GM06990 (cell line): Measurements from ENCODE around the gene HSH2D.

Experiments
- DNase-seq: peaks from one replicate; pipeline ENCODE4 v3.0.0-alpha.2; 2011; ENCODE audit not compliant: insufficient read length; ENCODE audit errors: extremely low read depth
- H3K27me3 ChIP-seq: replicated peaks from 2 replicates; pipeline ENCODE4 v1.6.0; 2011; ENCODE audit warnings: low read length; ENCODE audit not compliant: control insufficient read depth, insufficient read depth
- H3K36me3 ChIP-seq: 2 replicates; pipeline ENCODE4 v1.5.1; 2011; ENCODE audit warnings: low read length; ENCODE audit not compliant: control insufficient read depth, insufficient read depth
- H3K4me3 ChIP-seq: replicated peaks from 2 replicates; pipeline ENCODE4 v1.5.1; 2011; ENCODE audit warnings: low read depth, mild to moderate bottlenecking, control low read depth, low read length
- TF ChIP-seq, protein P1 (sequence below): IDR thresholded peaks from 2 replicates; pipeline ENCODE4 v1.5.1; 2011; ENCODE audit warnings: low read length, control low read depth, mild to moderate bottlenecking, inconsistent platforms; ENCODE audit not compliant: insufficient read depth, poor library complexity, severe bottlenecking

HSH2D gene

DNA sequence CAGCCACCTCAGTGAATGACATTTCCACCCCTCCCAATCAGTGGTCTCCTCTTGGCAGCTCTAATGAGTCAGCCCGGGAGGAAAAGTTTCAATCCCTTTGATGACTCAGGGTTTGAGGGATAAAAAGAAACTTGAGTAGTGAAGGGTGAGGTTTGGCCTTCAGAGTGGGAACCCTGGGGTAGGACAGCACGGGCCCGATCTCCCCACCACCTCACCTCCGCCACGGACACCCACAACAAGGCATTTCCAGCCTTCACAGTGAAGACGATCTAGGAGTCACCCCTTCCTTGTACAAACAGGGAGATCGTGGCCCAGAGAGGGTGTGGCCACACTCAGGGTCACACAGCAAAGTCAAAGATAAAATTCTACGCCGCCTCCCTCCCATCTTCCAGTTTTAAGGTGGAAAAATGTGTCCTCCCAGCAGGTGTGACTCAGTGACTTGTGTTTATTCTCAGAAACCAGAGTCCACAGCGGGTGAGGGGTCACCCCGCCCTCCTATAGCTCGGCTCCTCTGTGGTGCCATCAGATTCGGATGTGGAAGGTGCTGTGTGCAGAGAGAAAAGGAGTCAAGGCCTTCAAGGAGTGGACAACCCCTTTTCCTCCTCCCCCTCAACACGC lies 17.6 kb downstream of the HSH2D start:
- Histone ChIP-seq H3K27me3 (no peaks in the 10 kb centered on the region), H3K4me3 (no peak overlapping the region), H3K36me3 (peaks cover 15% of the 10 kb centered on the region)
- no peak for DNase-seq
- TF ChIP-seq, protein P1, sequence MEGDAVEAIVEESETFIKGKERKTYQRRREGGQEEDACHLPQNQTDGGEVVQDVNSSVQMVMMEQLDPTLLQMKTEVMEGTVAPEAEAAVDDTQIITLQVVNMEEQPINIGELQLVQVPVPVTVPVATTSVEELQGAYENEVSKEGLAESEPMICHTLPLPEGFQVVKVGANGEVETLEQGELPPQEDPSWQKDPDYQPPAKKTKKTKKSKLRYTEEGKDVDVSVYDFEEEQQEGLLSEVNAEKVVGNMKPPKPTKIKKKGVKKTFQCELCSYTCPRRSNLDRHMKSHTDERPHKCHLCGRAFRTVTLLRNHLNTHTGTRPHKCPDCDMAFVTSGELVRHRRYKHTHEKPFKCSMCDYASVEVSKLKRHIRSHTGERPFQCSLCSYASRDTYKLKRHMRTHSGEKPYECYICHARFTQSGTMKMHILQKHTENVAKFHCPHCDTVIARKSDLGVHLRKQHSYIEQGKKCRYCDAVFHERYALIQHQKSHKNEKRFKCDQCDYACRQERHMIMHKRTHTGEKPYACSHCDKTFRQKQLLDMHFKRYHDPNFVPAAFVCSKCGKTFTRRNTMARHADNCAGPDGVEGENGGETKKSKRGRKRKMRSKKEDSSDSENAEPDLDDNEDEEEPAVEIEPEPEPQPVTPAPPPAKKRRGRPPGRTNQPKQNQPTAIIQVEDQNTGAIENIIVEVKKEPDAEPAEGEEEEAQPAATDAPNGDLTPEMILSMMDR, result no peak

DNA sequence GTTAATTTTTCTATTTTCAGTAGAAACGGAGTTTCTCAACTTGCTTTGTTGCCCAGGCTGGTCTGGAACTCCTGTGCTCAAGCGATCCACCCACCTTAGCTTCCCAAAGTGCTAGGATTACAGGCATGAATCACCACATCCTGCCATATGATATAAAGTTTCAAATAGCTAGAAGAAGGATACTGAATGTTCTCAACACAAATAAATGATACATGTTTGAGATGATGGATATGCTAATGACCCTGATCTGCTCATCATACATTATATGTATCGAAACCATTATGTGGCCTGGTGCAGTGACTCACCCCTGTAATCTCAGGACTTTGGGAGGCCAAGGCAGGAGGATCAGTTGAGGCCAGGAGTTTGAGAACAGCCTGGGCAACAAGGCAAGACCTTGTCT lies 18.4 kb downstream of the HSH2D start:
- TF ChIP-seq, protein P1, result no peak
- DNase-seq, result no peak
- H3K27me3 ChIP-seq, result no peaks in the 10 kb centered on the region
- peaks cover 12% of the 10 kb centered on the region for H3K36me3 ChIP-seq
- H3K4me3 ChIP-seq, result no peak overlapping the region

DNA sequence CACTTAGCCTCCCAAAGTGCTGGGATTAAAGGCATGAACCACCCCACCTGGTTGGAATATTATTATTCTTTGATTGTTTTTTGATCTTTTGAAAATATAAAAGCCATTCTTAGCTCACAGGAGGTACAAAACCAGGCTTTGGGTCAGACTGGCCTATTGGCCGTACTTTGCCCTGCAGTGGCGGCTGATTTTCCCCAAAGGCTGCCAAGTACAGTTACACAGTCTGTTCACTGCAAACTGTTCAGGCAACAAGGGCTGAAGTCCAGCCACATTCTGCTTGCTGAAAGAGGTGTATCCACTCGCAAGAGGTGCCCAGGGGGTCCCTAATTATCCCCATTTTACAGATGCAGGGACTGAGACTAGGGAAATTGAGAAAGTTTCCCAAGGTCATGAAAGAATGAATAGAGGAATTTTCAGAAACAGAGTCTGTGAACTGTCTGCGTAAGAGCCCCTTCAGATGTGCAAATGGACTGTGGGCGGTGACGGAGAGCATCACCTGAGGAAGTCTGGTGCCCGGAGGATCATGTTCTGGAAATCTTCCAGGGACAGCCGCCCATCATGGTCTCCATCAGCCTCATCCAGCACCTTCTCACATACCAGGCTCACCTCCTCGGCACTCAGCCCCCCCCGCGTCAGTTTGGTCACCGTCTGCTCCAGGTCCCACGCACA lies 20.9 kb downstream of the HSH2D start:
- TF ChIP-seq, protein P1, result no peak
- no peak for DNase-seq
- no peak overlapping the region for H3K4me3 ChIP-seq
- no peaks in the 10 kb centered on the region for H3K27me3 ChIP-seq
- H3K36me3 ChIP-seq, result no peaks in the 10 kb centered on the region

DNA sequence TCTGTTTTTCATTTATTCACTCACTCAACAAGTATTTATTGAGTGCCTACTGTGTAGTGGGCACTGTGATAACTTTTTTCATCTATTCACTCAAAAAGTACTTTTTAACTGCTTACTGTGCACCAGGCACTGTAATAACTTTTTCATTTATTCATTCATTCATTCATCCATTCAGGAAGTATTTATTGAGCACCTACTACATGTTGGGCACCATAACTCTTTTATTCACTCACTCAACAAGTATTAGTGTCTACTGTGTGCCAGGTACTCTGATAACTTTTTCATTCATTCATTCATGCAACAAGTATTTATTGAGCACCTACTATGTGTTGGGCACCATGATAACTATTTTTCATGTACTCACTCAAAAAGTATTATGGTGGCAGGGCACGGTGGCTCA lies 22.9 kb downstream of the HSH2D start:
- no peak for DNase-seq
- no peaks in the 10 kb centered on the region for H3K27me3 ChIP-seq
- TF ChIP-seq, protein P1, result no peak
- no peaks in the 10 kb centered on the region for H3K36me3 ChIP-seq
- no peak overlapping the region for H3K4me3 ChIP-seq

DNA sequence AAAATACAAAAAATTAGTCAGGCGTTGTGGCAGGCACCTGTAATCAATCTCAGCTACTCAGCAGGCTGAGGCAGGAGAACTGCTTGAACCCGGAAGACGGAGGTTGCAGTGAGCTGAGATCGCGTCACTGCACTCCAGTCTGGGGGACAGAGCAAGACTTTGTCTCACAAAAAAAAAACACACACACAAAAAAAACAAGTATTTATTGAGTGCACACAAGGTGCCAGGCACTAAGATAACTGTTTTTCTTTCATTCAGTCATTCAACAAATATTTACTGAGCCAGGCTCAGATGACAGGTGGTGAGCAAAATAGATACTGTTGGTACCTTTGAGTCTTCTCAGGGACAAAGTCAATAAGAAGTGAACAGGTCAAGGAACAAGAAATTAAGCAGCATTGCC lies 23.6 kb downstream of the HSH2D start:
- TF ChIP-seq, protein P1, result no peak
- no peak for DNase-seq
- Histone ChIP-seq H3K36me3 (no peaks in the 10 kb centered on the region), H3K4me3 (no peak overlapping the region), H3K27me3 (no peaks in the 10 kb centered on the region)
